Caco-2 (cell line): ENCODE measurements around the gene TBXT. TPM values are rescaled to one million over a fixed set of nuclear protein-coding genes. Genes with fewer than 3 reads are reported as not detected.

ENCODE experiments used
- BruUV-seq: library from RNA; stranded (reverse); fragments of 400-500 nt; replicated peaks from 2 replicates; lab custom pipeline; 2021; lab: Mats Ljungman, UMichigan
- CTCF ChIA-PET: fragments of 300-600 bp; sonication (Branson Sonifier 250); formaldehyde crosslinking; loops from one replicate; lab custom pipeline; 2022; ENCODE audit warnings: antibody characterized with exemption; lab: Charles Lee
- POLR2A ChIA-PET: fragments of 300-600 bp; sonication (Branson Sonifier 250); formaldehyde crosslinking; loops from one replicate; lab custom pipeline; 2022; ENCODE audit warnings: antibody characterized with exemption; lab: Charles Lee
- DNase-seq, 2 experiments: peaks; one replicate each; pipeline versions ENCODE4 v3.0.0 to v3.0.0-alpha.2; 2020 to 2022
- H3K27me3 ChIP-seq: replicated peaks from 2 replicates; pipeline ENCODE4 v1.6.0; 2011; ENCODE audit warnings: low read length; ENCODE audit not compliant: control insufficient read depth, insufficient read depth
- H3K36me3 ChIP-seq: 2 replicates; pipeline ENCODE4 v1.5.1; 2011; ENCODE audit warnings: low read length; ENCODE audit not compliant: control insufficient read depth, insufficient read depth
- H3K4me1 ChIP-seq: fragments of 250-450 bp; sonication (Bioruptor Pico); 2 replicates; pipeline ENCODE4 v1.5.1; 2020; ENCODE audit warnings: mild to moderate bottlenecking
- H3K4me3 ChIP-seq: 2 replicates; pipeline ENCODE4 v1.5.1; 2011; ENCODE audit warnings: low read depth, mild to moderate bottlenecking, control low read depth, low read length
- H3K9me3 ChIP-seq: fragments of 250-450 bp; sonication (Bioruptor Pico); 2 replicates; pipeline ENCODE4 v1.5.1; 2020; ENCODE audit warnings: mild to moderate bottlenecking, moderate library complexity
- H3K27ac Mint-ChIP-seq: one replicate; pipeline ENCODE4 v1.8.0; 2022; ENCODE audit warnings: mixed read lengths; ENCODE audit not compliant: unreplicated experiment
- H3K27me3 Mint-ChIP-seq: one replicate; pipeline ENCODE4 v1.8.0; 2022; ENCODE audit warnings: mixed read lengths; ENCODE audit not compliant: insufficient read depth, unreplicated experiment
- H3K36me3 Mint-ChIP-seq: one replicate; pipeline ENCODE4 v1.8.0; 2022; ENCODE audit warnings: mild to moderate bottlenecking, mixed read lengths; ENCODE audit not compliant: insufficient read depth, unreplicated experiment
- H3K4me1 Mint-ChIP-seq: one replicate; pipeline ENCODE4 v1.8.0; 2022; ENCODE audit warnings: low read depth, mixed read lengths; ENCODE audit not compliant: unreplicated experiment
- H3K4me3 Mint-ChIP-seq: one replicate; pipeline ENCODE4 v1.8.0; 2022; ENCODE audit warnings: mild to moderate bottlenecking, moderate library complexity, mixed read lengths; ENCODE audit not compliant: unreplicated experiment
- H3K9me3 Mint-ChIP-seq: one replicate; pipeline ENCODE4 v1.8.0; 2022; ENCODE audit warnings: mixed read lengths; ENCODE audit not compliant: unreplicated experiment
- CTCF ChIP-seq, 2 experiments: fragments of 200-600 bp in 1 of 2; IDR thresholded peaks; 1 replicate in 1 of 2; 2 replicates in 1 of 2; pipeline versions ENCODE4 v1.5.1 to v1.8.0; 2011 to 2022; ENCODE audit warnings: antibody characterized with exemption in 1 of 2, control low read depth in 1 of 2, inconsistent platforms in 1 of 2, low read depth in 1 of 2, low read length in 1 of 2, mild to moderate bottlenecking in 1 of 2, moderate library complexity in 1 of 2; ENCODE audit not compliant: insufficient read depth in 1 of 2, severe bottlenecking in 1 of 2, unreplicated experiment in 1 of 2
- intact Hi-C: fragments of 100-400 bp; cut with micrococcal nuclease; formaldehyde crosslinking; loops from one replicate; pipeline ENCODE4 v1.10.0; 2022; ENCODE audit not compliant: unreplicated experiment
- total RNA-seq: library from RNA; stranded (reverse); gene quantifications from 2 replicates; pipeline ENCODE4 v1.2.3, GENCODE V29; 2022

TBXT gene
- total RNA-seq, 1 experiment from 2014 or later, result not detected

GRCh38 chr6:166173281-166173951 is 5.8 kb upstream of the TBXT start:
- no peaks in the 10 kb centered on the region for H3K9me3 Mint-ChIP-seq
- H3K4me1 Mint-ChIP-seq, result no peaks in the 10 kb centered on the region
- POLR2A ChIA-PET, result no interaction called here
- H3K4me3 Mint-ChIP-seq, result no peak overlapping the region
- no peaks in the 10 kb centered on the region for H3K36me3 Mint-ChIP-seq
- no peak overlapping the region for H3K27ac Mint-ChIP-seq
- H3K27me3 Mint-ChIP-seq, result peaks cover 16% of the 10 kb centered on the region
- H3K27me3 ChIP-seq, result no peaks in the 10 kb centered on the region; the same call in 1 of the 2 replicates
- no peak for DNase-seq
- CTCF ChIA-PET, result no interaction called here
- H3K4me1 ChIP-seq, result no peaks in the 10 kb centered on the region
- TF ChIP-seq CTCF (IDR thresholded peaks at IDR 0.05; ENCODE audit: insufficient read depth in 1 of 2, low read depth in 1 of 2, low read length in 1 of 2, severe bottlenecking in 1 of 2, unreplicated experiment in 1 of 2), result no peak
- no TSS peak for BruUV-seq
- no peak overlapping the region for H3K4me3 ChIP-seq
- no peaks in the 10 kb centered on the region for H3K9me3 ChIP-seq
- intact Hi-C loops, result no loop called here
- no peaks in the 10 kb centered on the region for H3K36me3 ChIP-seq

- Histone ChIP-seq H3K36me3 (no peaks in the 10 kb centered on the region), H3K4me3 (no peak overlapping the region), H3K4me1 (no peaks in the 10 kb centered on the region), H3K27me3 (no peaks in the 10 kb centered on the region; the same call in 1 of the 2 replicates), H3K9me3 (no peaks in the 10 kb centered on the region)
- no peak overlapping the region for H3K4me3 Mint-ChIP-seq
- no peak for DNase-seq
- H3K9me3 Mint-ChIP-seq, result no peaks in the 10 kb centered on the region
- intact Hi-C loops, result no loop called here
- no peaks in the 10 kb centered on the region for H3K36me3 Mint-ChIP-seq
- CTCF ChIA-PET, result no interaction called here
- POLR2A ChIA-PET, result no interaction called here
- no peaks in the 10 kb centered on the region for H3K4me1 Mint-ChIP-seq
- TF ChIP-seq CTCF (IDR thresholded peaks at IDR 0.05; ENCODE audit: insufficient read depth in 1 of 2, low read depth in 1 of 2, low read length in 1 of 2, severe bottlenecking in 1 of 2, unreplicated experiment in 1 of 2), result no peak
- H3K27me3 Mint-ChIP-seq, result peaks cover 17% of the 10 kb centered on the region
- BruUV-seq, result no TSS peak
- H3K27ac Mint-ChIP-seq, result no peak overlapping the region
These were observed 4.9 kb upstream of the TBXT start for GRCh38 chr6:166172546-166172945.

- ChIA-PET CTCF (no interaction called here), POLR2A (no interaction called here)
- H3K36me3 ChIP-seq, result no peaks in the 10 kb centered on the region
- no peaks in the 10 kb centered on the region for H3K9me3 ChIP-seq
- Mint-ChIP-seq H3K27ac (no peak overlapping the region), H3K36me3 (no peaks in the 10 kb centered on the region), H3K9me3 (no peaks in the 10 kb centered on the region), H3K4me1 (no peaks in the 10 kb centered on the region), H3K27me3 (peaks cover 19% of the 10 kb centered on the region), H3K4me3 (no peak overlapping the region)
- H3K4me3 ChIP-seq, result no peak overlapping the region
- no peaks in the 10 kb centered on the region for H3K4me1 ChIP-seq
- no TSS peak for BruUV-seq
- no peaks in the 10 kb centered on the region; the same call in 1 of the 2 replicates for H3K27me3 ChIP-seq
- no peak for DNase-seq
- TF ChIP-seq CTCF (IDR thresholded peaks at IDR 0.05; ENCODE audit: insufficient read depth in 1 of 2, low read depth in 1 of 2, low read length in 1 of 2, severe bottlenecking in 1 of 2, unreplicated experiment in 1 of 2), result no peak
- intact Hi-C loops, result no loop called here
These were observed 2.1 kb upstream of the TBXT start for GRCh38 chr6:166169549-166170421.
